ENCODE results near the gene SRGAP1.

The SRGAP1 gene

GRCh38 chr12:63911341-63911740, 66.8 kb downstream of the SRGAP1 start:
- no peak for DNase-seq

GRCh38 chr12:63912651-63913050, 68.2 kb downstream of the SRGAP1 start:
- no peak for DNase-seq

- no peak for DNase-seq
Measured at GRCh38 chr12:63913929-63914328, 69.4 kb downstream of the SRGAP1 start.

GRCh38 chr12:63915105-63915800, 70.8 kb downstream of the SRGAP1 start:
- DNase-seq = peak; percentile 80

GRCh38 chr12:63916561-63917476, 72.3 kb downstream of the SRGAP1 start:
- DNase-seq = peak; percentile 53

- no peak for DNase-seq
Measured at GRCh38 chr12:63917477-63917862, 73.0 kb downstream of the SRGAP1 start.

- peak; percentile 98 for DNase-seq
Measured at GRCh38 chr12:63917864-63918799, 73.6 kb downstream of the SRGAP1 start.

- peak; percentile 96 for DNase-seq
Measured at GRCh38 chr12:63918800-63919300, 74.3 kb downstream of the SRGAP1 start.

GRCh38 chr12:63919756-63920155, 75.3 kb downstream of the SRGAP1 start:
- DNase-seq = peak; percentile 38

- DNase-seq = no peak
Measured at GRCh38 chr12:63921157-63921556, 76.7 kb downstream of the SRGAP1 start.

GRCh38 chr12:63922474-63922873, 78.0 kb downstream of the SRGAP1 start:
- peak; percentile 80 for DNase-seq

- DNase-seq = no peak
Measured at GRCh38 chr12:63924781-63925180, 80.3 kb downstream of the SRGAP1 start.

- DNase-seq = no peak
Measured at GRCh38 chr12:63927511-63927910, 83.0 kb downstream of the SRGAP1 start.

GRCh38 chr12:63928305-63928704, 83.8 kb downstream of the SRGAP1 start:
- DNase-seq = no peak

- DNase-seq = peak; percentile 30
Measured at GRCh38 chr12:63929426-63929825, 84.9 kb downstream of the SRGAP1 start.

GRCh38 chr12:63930971-63931370, 86.5 kb downstream of the SRGAP1 start:
- DNase-seq = peak; percentile 61

GRCh38 chr12:63931703-63932102, 87.2 kb downstream of the SRGAP1 start:
- no peak for DNase-seq

GRCh38 chr12:63934936-63935335, 90.4 kb downstream of the SRGAP1 start:
- no peak for DNase-seq

- no peak for DNase-seq
Measured at GRCh38 chr12:63935361-63935760, 90.9 kb downstream of the SRGAP1 start.

- no peak for DNase-seq
Measured at GRCh38 chr12:63937378-63938316, 93.1 kb downstream of the SRGAP1 start.

- DNase-seq = no peak
Measured at GRCh38 chr12:63940310-63941005, 96.0 kb downstream of the SRGAP1 start.

Measured in EL (cell line).